C4-2B (cell line): ENCODE measurements around the gene AACS.

ENCODE experiments used
- CTCF ChIP-seq: fragments of 450-650 bp; conservative IDR thresholded peaks from 2 replicates; pipeline ENCODE4 v1.5.1; 2017; ENCODE audit warnings: mild to moderate bottlenecking
- ZFX ChIP-seq: fragments of 450-650 bp; IDR thresholded peaks from 2 replicates; pipeline ENCODE4 v1.6.1; 2017

- TF ChIP-seq CTCF, result no peak
- no peak for TF ChIP-seq ZFX
Observed at GRCh38 chr12:125029761-125030358, 35.4 kb upstream of the AACS start.
